Body of pancreas (tissue), 4 donors: ENCODE results near the gene MAPK10. TPM values are rescaled to one million over a fixed set of nuclear protein-coding genes. Genes with fewer than 3 reads are reported as not detected.

ENCODE experiments used
- ATAC-seq: fragments of 150-250 bp; one replicate; pipeline ENCODE4 v1.9.1; 2016
- DNase-seq, 4 donors: peaks; one replicate each; pipeline ENCODE4 v3.0.0-alpha.2; 2019
- H3K27ac ChIP-seq, 4 donors: fragments of 200-600 bp; sonication (generic); 1 replicate in 3 of 4; 2 replicates in 1 of 4; pipeline versions ENCODE4 v1.5.1 to v1.6.1; 2016 to 2019; ENCODE audit warnings: mild to moderate bottlenecking in 1 of 4, mixed read lengths in 1 of 4, moderate library complexity in 1 of 4
- H3K27me3 ChIP-seq, 2 donors: fragments of 200-600 bp; sonication (generic); one replicate each; pipeline ENCODE4 v1.6.0; 2016; ENCODE audit warnings: mild to moderate bottlenecking in 1 of 2
- H3K36me3 ChIP-seq, 2 donors: fragments of 200-600 bp; sonication (generic); replicated peaks in 1 of 2; 2 replicates each; pipeline ENCODE4 v1.5.1; 2016; ENCODE audit warnings: low read depth in 2 of 2; ENCODE audit not compliant: insufficient read depth in 1 of 2
- H3K4me1 ChIP-seq: fragments of 200-600 bp; sonication (generic); one replicate; pipeline ENCODE4 v1.6.0; 2016
- H3K4me3 ChIP-seq, 2 donors: fragments of 200-600 bp; sonication (generic); 1 replicate in 1 of 2; 2 replicates in 1 of 2; pipeline ENCODE4 v1.5.1; 2016 to 2019
- H3K9me3 ChIP-seq, 3 donors: fragments of 200-600 bp; sonication (generic); 1 replicate in 2 of 3; 2 replicates in 1 of 3; pipeline ENCODE4 v1.5.1; 2016
- POLR2A ChIP-seq, 3 donors: fragments of 450-650 bp; IDR thresholded peaks; one replicate each; pipeline ENCODE4 v1.6.1; 2016; ENCODE audit warnings: antibody characterized with exemption in 3 of 3, mild to moderate bottlenecking in 2 of 3
- WGBS, 2 donors: methylation state at CpG; one replicate each; pipeline ENCODE4 v1.1.5; 2017; 5-methylcytosine and 5-hydroxymethylcytosine counted together
- intact Hi-C: fragments of 100-400 bp; cut with DNase I; formaldehyde crosslinking; loops from one replicate; pipeline ENCODE4 v1.15.1; 2023
- total RNA-seq, 2 donors: library from RNA; depleted of rRNA; stranded (reverse); fragments of >200 nt; gene quantifications; one replicate each; pipeline ENCODE4 v1.1.0, GENCODE V29; 2016
- TF ChIP-seq, protein P1 (sequence below), 7 experiments: fragments of 450-650 bp in 4 of 7; fragments of 200-600 bp in 3 of 7; sonication (generic) in 3 of 7; IDR thresholded peaks; one replicate each; pipeline ENCODE4 v1.5.1; 2016 to 2019; ENCODE audit warnings: antibody characterized with exemption in 7 of 7

The MAPK10 gene
- total RNA-seq, 2 donors from 2014 or later, result 9.9 to 24.1 TPM

DNA sequence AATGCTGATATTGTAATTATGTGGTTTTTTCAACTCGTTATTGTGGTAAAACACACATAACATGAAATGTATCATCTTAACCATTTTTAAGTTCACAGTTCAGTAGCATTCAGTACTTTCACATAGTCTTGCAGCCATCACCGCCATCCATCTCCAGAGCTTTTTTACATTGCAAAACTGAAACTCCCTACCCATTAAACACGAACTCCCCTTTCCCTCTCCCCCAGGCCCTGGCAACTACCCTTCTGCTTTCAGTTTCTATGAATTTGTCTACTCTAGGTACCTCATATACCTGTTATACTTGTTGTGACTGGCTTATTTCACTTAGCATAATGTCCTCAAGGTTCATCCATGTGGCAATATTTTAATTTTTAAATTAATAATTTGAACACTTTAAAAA lies 380.6 kb downstream of the MAPK10 start:
- ATAC-seq, result no peak
- no peaks in the 10 kb centered on the region for H3K9me3 ChIP-seq
- peaks cover 0 to 2% of the 10 kb centered on the region in 2 donors for H3K36me3 ChIP-seq
- no peak overlapping the region for H3K4me3 ChIP-seq
- no peaks in the 10 kb centered on the region for H3K27me3 ChIP-seq
- H3K4me1 ChIP-seq, result no peaks in the 10 kb centered on the region
- TF ChIP-seq, protein P1, sequence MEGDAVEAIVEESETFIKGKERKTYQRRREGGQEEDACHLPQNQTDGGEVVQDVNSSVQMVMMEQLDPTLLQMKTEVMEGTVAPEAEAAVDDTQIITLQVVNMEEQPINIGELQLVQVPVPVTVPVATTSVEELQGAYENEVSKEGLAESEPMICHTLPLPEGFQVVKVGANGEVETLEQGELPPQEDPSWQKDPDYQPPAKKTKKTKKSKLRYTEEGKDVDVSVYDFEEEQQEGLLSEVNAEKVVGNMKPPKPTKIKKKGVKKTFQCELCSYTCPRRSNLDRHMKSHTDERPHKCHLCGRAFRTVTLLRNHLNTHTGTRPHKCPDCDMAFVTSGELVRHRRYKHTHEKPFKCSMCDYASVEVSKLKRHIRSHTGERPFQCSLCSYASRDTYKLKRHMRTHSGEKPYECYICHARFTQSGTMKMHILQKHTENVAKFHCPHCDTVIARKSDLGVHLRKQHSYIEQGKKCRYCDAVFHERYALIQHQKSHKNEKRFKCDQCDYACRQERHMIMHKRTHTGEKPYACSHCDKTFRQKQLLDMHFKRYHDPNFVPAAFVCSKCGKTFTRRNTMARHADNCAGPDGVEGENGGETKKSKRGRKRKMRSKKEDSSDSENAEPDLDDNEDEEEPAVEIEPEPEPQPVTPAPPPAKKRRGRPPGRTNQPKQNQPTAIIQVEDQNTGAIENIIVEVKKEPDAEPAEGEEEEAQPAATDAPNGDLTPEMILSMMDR (IDR thresholded peaks at IDR 0.05), result no peak
- TF ChIP-seq POLR2A (IDR thresholded peaks at IDR 0.05), result no peak
- 73 to 82% methylated on average over 3 of the region's 3 CpGs for WGBS, 2 donors
- DNase-seq, result no peak
- intact Hi-C loops, result no loop called here
- no peak overlapping the region for H3K27ac ChIP-seq

DNA sequence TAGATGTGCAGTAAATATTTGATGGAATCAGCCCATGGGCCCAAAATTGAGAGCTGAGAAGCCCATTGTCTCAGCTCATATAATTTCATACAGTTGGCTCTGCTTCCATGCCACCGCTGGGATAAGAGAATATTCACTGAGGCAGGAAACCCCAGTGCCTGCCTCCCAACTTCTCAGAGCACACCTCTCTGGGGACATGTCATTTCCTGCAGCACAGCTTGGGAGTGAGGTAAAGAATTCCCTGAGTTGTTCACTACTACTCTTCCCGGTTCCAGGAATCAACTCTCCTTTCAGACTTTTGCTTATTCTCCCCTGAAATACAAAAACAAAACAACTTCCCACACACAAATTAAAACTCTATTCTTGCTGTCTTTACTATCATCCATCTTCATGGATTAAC lies 389.3 kb downstream of the MAPK10 start:
- no peaks in the 10 kb centered on the region for H3K27me3 ChIP-seq
- H3K4me3 ChIP-seq, result no peak overlapping the region
- no peaks in the 10 kb centered on the region for H3K36me3 ChIP-seq
- TF ChIP-seq POLR2A (IDR thresholded peaks at IDR 0.05), result no peak
- intact Hi-C loops, result no loop called here
- WGBS, 2 donors, result 65 to 76% methylated on average over 2 of the region's 2 CpGs
- no peaks in the 10 kb centered on the region for H3K4me1 ChIP-seq
- no peak overlapping the region for H3K27ac ChIP-seq
- DNase-seq, result no peak
- H3K9me3 ChIP-seq, result no peaks in the 10 kb centered on the region
- no peak for ATAC-seq

DNA sequence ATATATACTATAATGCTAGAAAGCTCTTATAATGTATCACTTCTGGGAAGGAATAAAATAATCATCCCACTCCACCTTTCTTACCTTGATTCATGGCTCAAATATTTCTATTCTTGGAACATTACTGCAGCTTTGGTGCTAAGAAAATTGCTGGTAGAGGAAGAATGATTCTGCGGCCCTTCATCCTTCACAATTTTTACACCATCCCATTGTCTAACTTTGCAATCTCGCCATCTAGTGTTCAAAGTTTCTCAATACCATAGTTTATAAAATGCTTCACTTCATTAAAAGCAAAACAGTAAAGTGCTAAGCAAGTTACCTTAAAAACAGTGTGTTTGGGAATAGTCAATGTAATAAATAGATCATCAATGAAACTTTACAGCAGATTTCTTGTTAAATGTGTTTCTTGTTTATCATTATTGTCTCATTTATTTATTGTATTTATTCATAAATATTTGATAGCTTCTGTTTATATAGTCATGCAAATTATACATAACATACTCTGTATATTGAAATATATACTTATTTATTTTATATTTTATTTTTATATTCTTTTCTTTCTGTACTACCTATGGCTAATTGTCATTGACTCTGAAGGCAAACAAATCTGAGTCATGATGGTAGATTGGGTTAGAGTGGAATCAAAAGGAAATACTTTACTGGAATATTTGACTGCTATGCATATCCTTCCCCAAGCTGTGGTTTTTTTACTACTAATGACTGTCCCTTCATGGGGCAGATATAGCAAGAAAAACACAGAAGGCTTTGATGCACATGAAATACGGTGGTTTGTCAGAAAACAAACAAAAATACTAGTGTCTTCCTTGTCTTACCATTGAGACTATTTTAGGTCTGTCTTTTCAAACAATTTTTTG lies 390.7 kb downstream of the MAPK10 start:
- 25 to 31% methylated on average over 3 of the region's 3 CpGs for WGBS, 2 donors
- H3K4me3 ChIP-seq, result no peak overlapping the region
- TF ChIP-seq POLR2A (IDR thresholded peaks at IDR 0.05), result no peak
- TF ChIP-seq, protein P1 (IDR thresholded peaks at IDR 0.05), result peak in 6 of 7 experiments; percentile 43 to 73 (median 66)
- ATAC-seq (peak; percentile 67), DNase-seq (peak in 1 of 4 donors; percentile 12)
- H3K9me3 ChIP-seq, result no peaks in the 10 kb centered on the region
- intact Hi-C loops, result no loop called here
- no peaks in the 10 kb centered on the region for H3K4me1 ChIP-seq
- H3K36me3 ChIP-seq, result no peaks in the 10 kb centered on the region
- no peaks in the 10 kb centered on the region for H3K27me3 ChIP-seq
- H3K27ac ChIP-seq, result no peak overlapping the region

DNA sequence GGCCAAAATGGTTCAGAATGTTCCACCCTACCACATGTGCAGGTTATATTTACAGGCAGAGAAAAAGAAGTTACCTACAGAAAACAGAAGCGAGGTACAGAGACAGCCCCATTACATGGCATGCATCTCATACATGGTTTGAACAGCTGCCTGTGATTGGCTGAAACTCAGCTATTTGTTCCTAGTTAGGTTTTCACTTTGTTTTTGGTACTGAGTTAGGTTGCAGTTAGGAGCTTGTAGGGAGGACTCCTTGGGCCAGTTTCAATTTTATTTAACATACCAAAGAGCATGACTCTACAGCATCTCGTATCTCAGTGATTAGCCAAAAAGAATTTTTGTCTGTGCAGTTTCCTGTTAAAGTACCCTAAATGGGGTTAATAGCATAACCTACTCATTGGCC lies 392.0 kb downstream of the MAPK10 start:
- no peak for TF ChIP-seq POLR2A (IDR thresholded peaks at IDR 0.05)
- TF ChIP-seq, protein P1 (IDR thresholded peaks at IDR 0.05), result no peak
- DNase-seq (no peak), ATAC-seq (no peak)
- intact Hi-C loops, result no loop called here
- no peaks in the 10 kb centered on the region for H3K9me3 ChIP-seq
- no peaks in the 10 kb centered on the region for H3K27me3 ChIP-seq
- WGBS, 2 donors, result 77 to 79% methylated on average over 2 of the region's 2 CpGs
- no peak overlapping the region for H3K27ac ChIP-seq
- H3K4me3 ChIP-seq, result no peak overlapping the region
- no peaks in the 10 kb centered on the region for H3K4me1 ChIP-seq
- no peaks in the 10 kb centered on the region for H3K36me3 ChIP-seq

DNA sequence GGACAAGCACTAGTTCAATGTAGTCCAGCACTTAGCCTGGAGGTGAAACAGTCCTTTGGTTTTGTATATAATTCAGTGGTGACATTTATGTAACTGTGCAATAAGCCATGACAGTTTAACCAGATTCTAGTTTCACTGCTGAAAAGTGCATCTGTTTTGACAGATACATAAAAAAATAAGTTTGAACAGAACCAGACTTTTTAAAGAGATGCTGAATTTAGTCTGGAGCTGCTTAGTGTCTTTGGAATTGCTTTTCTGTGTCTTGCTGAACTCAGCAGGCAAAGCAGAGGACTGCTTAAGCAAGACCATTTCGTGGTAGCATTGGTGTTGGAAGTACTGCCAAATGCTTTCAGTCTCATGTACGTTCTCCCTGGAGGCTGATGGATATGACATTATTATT lies 393.5 kb downstream of the MAPK10 start:
- ATAC-seq (no peak), DNase-seq (no peak)
- no peaks in the 10 kb centered on the region for H3K4me1 ChIP-seq
- no peak overlapping the region for H3K4me3 ChIP-seq
- H3K27ac ChIP-seq, result no peak overlapping the region
- WGBS, 2 donors, result 33 to 50% methylated on average over 2 of the region's 2 CpGs
- intact Hi-C loops, result no loop called here
- TF ChIP-seq, protein P1 (IDR thresholded peaks at IDR 0.05), result no peak
- TF ChIP-seq POLR2A (IDR thresholded peaks at IDR 0.05), result no peak
- no peaks in the 10 kb centered on the region for H3K36me3 ChIP-seq
- H3K27me3 ChIP-seq, result no peaks in the 10 kb centered on the region
- H3K9me3 ChIP-seq, result no peaks in the 10 kb centered on the region
